Esophagus squamous epithelium (tissue), 4 donors: ENCODE measurements around the gene MKRN1.

Experiments used
- POLR2A ChIP-seq, 4 donors: fragments of 450-650 bp; IDR thresholded peaks; one replicate each; pipeline ENCODE4 v1.6.1; 2017; ENCODE audit warnings: antibody characterized with exemption in 4 of 4, mild to moderate bottlenecking in 4 of 4, moderate library complexity in 3 of 4
- TF ChIP-seq, protein P1 (sequence below), 6 experiments: fragments of 450-650 bp in 4 of 6; fragments of 200-600 bp in 2 of 6; sonication (generic) in 2 of 6; IDR thresholded peaks; one replicate each; pipeline ENCODE4 v1.5.1; 2016 to 2019; ENCODE audit warnings: antibody characterized with exemption in 6 of 6, mild to moderate bottlenecking in 4 of 6, moderate library complexity in 4 of 6

DNA sequence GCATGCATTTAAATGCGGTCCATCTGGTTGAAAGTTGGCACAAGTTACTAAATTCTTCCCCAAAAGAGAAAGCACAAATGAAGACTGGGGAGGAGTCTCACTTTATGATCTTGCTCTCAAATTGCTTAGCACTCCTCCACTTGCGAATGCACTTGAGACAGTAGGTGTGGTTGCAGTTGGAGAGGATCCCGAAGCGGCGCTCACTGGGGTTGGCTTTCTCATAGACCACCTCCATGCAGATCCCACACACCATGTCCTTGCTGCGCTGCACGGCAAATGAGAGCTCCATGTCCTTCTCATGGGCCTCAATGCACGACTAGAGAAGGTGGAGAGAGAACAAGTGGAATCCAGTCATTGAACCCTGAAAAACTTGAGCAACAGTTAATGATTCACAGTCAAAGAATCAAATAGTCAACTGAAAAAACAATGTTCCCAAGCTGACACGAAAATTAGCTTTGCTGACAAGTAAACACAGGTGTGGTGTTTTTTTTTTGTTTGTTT, 22.7 kb downstream of the MKRN1 start:
- TF ChIP-seq, protein P1, sequence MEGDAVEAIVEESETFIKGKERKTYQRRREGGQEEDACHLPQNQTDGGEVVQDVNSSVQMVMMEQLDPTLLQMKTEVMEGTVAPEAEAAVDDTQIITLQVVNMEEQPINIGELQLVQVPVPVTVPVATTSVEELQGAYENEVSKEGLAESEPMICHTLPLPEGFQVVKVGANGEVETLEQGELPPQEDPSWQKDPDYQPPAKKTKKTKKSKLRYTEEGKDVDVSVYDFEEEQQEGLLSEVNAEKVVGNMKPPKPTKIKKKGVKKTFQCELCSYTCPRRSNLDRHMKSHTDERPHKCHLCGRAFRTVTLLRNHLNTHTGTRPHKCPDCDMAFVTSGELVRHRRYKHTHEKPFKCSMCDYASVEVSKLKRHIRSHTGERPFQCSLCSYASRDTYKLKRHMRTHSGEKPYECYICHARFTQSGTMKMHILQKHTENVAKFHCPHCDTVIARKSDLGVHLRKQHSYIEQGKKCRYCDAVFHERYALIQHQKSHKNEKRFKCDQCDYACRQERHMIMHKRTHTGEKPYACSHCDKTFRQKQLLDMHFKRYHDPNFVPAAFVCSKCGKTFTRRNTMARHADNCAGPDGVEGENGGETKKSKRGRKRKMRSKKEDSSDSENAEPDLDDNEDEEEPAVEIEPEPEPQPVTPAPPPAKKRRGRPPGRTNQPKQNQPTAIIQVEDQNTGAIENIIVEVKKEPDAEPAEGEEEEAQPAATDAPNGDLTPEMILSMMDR (IDR thresholded peaks at IDR 0.05), result no peak
- no peak for TF ChIP-seq POLR2A (IDR thresholded peaks at IDR 0.05)
